Measurements from ENCODE around the gene FUOM. TPM values are rescaled to one million over a fixed set of nuclear protein-coding genes. Genes with fewer than 3 reads are reported as not detected.

The FUOM gene
- total and polyA plus RNA-seq, 2 of the 8 experiments (the other 6 are each of a cell fraction or from before 2014, with no cell fraction given) = 22.0 to 30.4 TPM

DNA sequence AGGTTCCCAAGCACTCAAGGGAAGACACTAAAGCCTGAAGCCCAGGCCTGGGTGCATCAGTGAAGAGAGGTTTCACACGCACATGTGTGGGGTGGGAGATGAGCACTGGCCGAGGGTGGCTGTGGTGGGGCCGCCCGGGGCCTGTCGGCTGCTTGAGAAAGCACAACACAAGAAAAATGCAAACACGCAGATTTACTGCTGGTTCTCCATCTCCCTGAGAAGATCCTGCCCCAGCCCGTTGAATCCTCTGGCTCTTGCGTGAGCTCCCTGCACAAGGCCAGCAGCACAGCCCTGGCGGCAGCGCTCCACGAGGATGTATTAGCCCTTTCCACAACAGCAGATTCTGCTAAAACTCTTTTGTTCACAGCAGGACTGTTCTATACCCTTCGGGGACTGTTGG is 42.9 kb downstream of the FUOM start:
- no peak overlapping the region for H2BK12ac ChIP-seq (ENCODE audit: low read depth, low read length)
- H3K79me1 ChIP-seq (ENCODE audit: low read depth, low read length) = no peaks in the 10 kb centered on the region
- POLR2A ChIA-PET (ENCODE audit: partially characterized antibody) = interaction anchor here (0.6 to 1.3 kb wide), 2 partner anchors 47 to 57 kb away, joined by 3 to 4 read pairs; no protein-coding TSS in a partner anchor
- no peaks in the 10 kb centered on the region; a peak in 1 of 7 replicates for H3K4me1 ChIP-seq (replicated peaks in 1 of 4; ENCODE audit: control insufficient read depth in 3 of 4, insufficient read depth in 4 of 4, low read length in 3 of 4)
- H3K23me2 ChIP-seq (ENCODE audit: low read depth, low read length) = peaks cover 2% of the 10 kb centered on the region; the same call in 1 of the 2 replicates
- H2BK120ac ChIP-seq (replicated peaks; ENCODE audit: low read depth, low read length) = no peak overlapping the region
- H3K14ac ChIP-seq (ENCODE audit: insufficient read length) = no peak overlapping the region
- no peak overlapping the region for H3K4me3 ChIP-seq (ENCODE audit: extremely low read depth in 1 of 4, insufficient read depth in 2 of 4, low read depth in 3 of 4, low read length in 4 of 4)
- H2BK5ac ChIP-seq (ENCODE audit: low read depth, low read length) = no peak overlapping the region
- DNase-seq (ENCODE audit: low read depth in 1 of 2, low spot score in 2 of 2) (no peak), FAIRE-seq (no peak)
- H3K9ac ChIP-seq (replicated peaks in 1 of 4; ENCODE audit: extremely low read depth in 1 of 4, low read depth in 3 of 4, low read length in 3 of 4) = no peak overlapping the region
- H2BK20ac ChIP-seq (ENCODE audit: low read length) = no peak overlapping the region
- no peak overlapping the region for H2AK5ac ChIP-seq (ENCODE audit: low read depth, low read length)
- peaks cover 0 to 8% (median 4%) of the 10 kb centered on the region in 4 experiments; a peak in 5 of 7 replicates for H3K27me3 ChIP-seq (replicated peaks in 1 of 4; ENCODE audit: control insufficient read depth in 3 of 4, extremely low read depth in 1 of 4, insufficient read depth in 3 of 4, low read length in 3 of 4)
- peaks cover 0 to 3% of the 10 kb centered on the region in 2 experiments for H4K20me1 ChIP-seq (replicated peaks in 1 of 2; ENCODE audit: control insufficient read depth in 1 of 2, insufficient read depth in 2 of 2, low read length in 2 of 2)
- H2AFZ ChIP-seq (ENCODE audit: low read length) = no peak overlapping the region
- no peak overlapping the region for H3K56ac ChIP-seq (replicated peaks; ENCODE audit: insufficient read length, low read depth, low read length)
- no peak overlapping the region for H4K91ac ChIP-seq (replicated peaks; ENCODE audit: insufficient read length, low read length)
- TF ChIP-seq GTF2F1 (IDR thresholded peaks at IDR 0.05; ENCODE audit: borderline replicate concordance, low read depth, low read length) = no peak
- no peak for TF ChIP-seq POLR2AphosphoS5 (IDR thresholded peaks at IDR 0.05; ENCODE audit: low read depth, low read length)
- TF ChIP-seq SP4 (IDR thresholded peaks at IDR 0.05; ENCODE audit: low read length) = no peak
- H3K4me2 ChIP-seq (ENCODE audit: insufficient read depth in 1 of 2, low read depth in 2 of 2, low read length in 2 of 2) = no peak overlapping the region
- 90% methylated on average over 12 of the region's 12 CpGs; no CpG with 5 or more reads in 1 of the 2 experiments for WGBS, 2 experiments (ENCODE audit: extremely low coverage in 1 of 2, insufficient coverage in 1 of 2, insufficient read length in 1 of 2, insufficient replicate concordance in 2 of 2, low coverage in 1 of 2, low lambda C conversion rate in 2 of 2, missing lambda C conversion rate in 1 of 2)
- no peak overlapping the region for H4K8ac ChIP-seq (ENCODE audit: extremely low read depth, insufficient read depth, low read length)
- no peak overlapping the region for H3K27ac ChIP-seq (ENCODE audit: low read depth, low read length)
- no peak overlapping the region for H3K23ac ChIP-seq (ENCODE audit: insufficient read length)
- H2BK15ac ChIP-seq (ENCODE audit: low read length) = no peak overlapping the region
- no peak overlapping the region for H3K4ac ChIP-seq (replicated peaks; ENCODE audit: insufficient read length, low read depth, low read length)
- CTCF ChIA-PET (ENCODE audit: partially characterized antibody) = interaction anchor here (0.9 to 3.5 kb wide), 8 partner anchors 9 to 94 kb away, joined by 3 to 23 read pairs (median 6); partner anchors contain the start of gene PRAP1
- H3K9me3 ChIP-seq (ENCODE audit: insufficient read depth in 2 of 2, low read depth in 1 of 2, low read length in 1 of 2) = no peaks in the 10 kb centered on the region
- H4K5ac ChIP-seq (ENCODE audit: insufficient read length, low read depth, low read length) = no peak overlapping the region
- no peaks in the 10 kb centered on the region for H3K79me2 ChIP-seq (ENCODE audit: control insufficient read depth in 1 of 2, insufficient read depth in 2 of 2, low read length in 2 of 2)
- H3K18ac ChIP-seq (ENCODE audit: extremely low read depth, low read length) = no peak overlapping the region
- peaks cover 4 to 19% (median 5%) of the 10 kb centered on the region in 4 experiments; a peak in 7 of 8 replicates for H3K36me3 ChIP-seq (ENCODE audit: control insufficient read depth in 2 of 4, insufficient read depth in 4 of 4, low read length in 3 of 4)
